ENCODE results near the gene ZNF331. TPM values are rescaled to one million over a fixed set of nuclear protein-coding genes. Genes with fewer than 3 reads are reported as not detected.

The ZNF331 gene
- total and polyA plus RNA-seq, 2 of the 8 experiments (the other 6 are each of a cell fraction or from before 2014, with no cell fraction given): 30.0 to 44.1 TPM

GRCh38 chr19:53537121-53537520, 824 bp upstream of the ZNF331 start:
- Histone ChIP-seq H3K4ac (replicated peaks; ENCODE audit: insufficient read length, low read depth, low read length) (no peak overlapping the region), H3K23me2 (ENCODE audit: low read depth, low read length) (peaks cover 6% of the 10 kb centered on the region; the same call in 1 of the 2 replicates), H2BK15ac (ENCODE audit: low read length) (no peak overlapping the region), H3K27me3 (replicated peaks in 1 of 4; ENCODE audit: control insufficient read depth in 3 of 4, extremely low read depth in 1 of 4, insufficient read depth in 3 of 4, low read length in 3 of 4) (no peaks in the 10 kb centered on the region), H3K14ac (ENCODE audit: insufficient read length) (no peak overlapping the region), H3K79me2 (ENCODE audit: control insufficient read depth in 1 of 2, insufficient read depth in 2 of 2, low read length in 2 of 2) (no peaks in the 10 kb centered on the region; a peak in 1 of 4 replicates), H4K20me1 (replicated peaks in 1 of 2; ENCODE audit: control insufficient read depth in 1 of 2, insufficient read depth in 2 of 2, low read length in 2 of 2) (peaks cover 2% of the 10 kb centered on the region in 2 experiments), H2AK5ac (ENCODE audit: low read depth, low read length) (no peak overlapping the region), H3K4me3 (ENCODE audit: extremely low read depth in 1 of 4, insufficient read depth in 2 of 4, low read depth in 3 of 4, low read length in 4 of 4) (peak overlapping the region; percentile 38 to 71 (median 67); a peak in 6 of 8 replicates), H3K23ac (ENCODE audit: insufficient read length) (no peak overlapping the region), H4K5ac (ENCODE audit: insufficient read length, low read depth, low read length) (no peak overlapping the region), H3K9me3 (ENCODE audit: insufficient read depth in 2 of 2, low read depth in 1 of 2, low read length in 1 of 2) (no peaks in the 10 kb centered on the region), H4K8ac (ENCODE audit: extremely low read depth, insufficient read depth, low read length) (no peak overlapping the region), H3K56ac (replicated peaks; ENCODE audit: insufficient read length, low read depth, low read length) (no peak overlapping the region), H3K18ac (ENCODE audit: extremely low read depth, low read length) (no peak overlapping the region), H3K79me1 (ENCODE audit: low read depth, low read length) (no peaks in the 10 kb centered on the region), H2BK20ac (ENCODE audit: low read length) (no peak overlapping the region), H3K27ac (ENCODE audit: low read depth, low read length) (no peak overlapping the region), H3K9ac (replicated peaks in 1 of 4; ENCODE audit: extremely low read depth in 1 of 4, low read depth in 3 of 4, low read length in 3 of 4) (no peak overlapping the region), H3K4me1 (replicated peaks in 1 of 4; ENCODE audit: control insufficient read depth in 3 of 4, insufficient read depth in 4 of 4, low read length in 3 of 4) (peaks cover 0 to 5% (median 0%) of the 10 kb centered on the region in 4 experiments; a peak in 2 of 7 replicates), H2BK5ac (ENCODE audit: low read depth, low read length) (no peak overlapping the region; the same call in 1 of the 2 replicates), H2BK120ac (replicated peaks; ENCODE audit: low read depth, low read length) (no peak overlapping the region), H4K91ac (replicated peaks; ENCODE audit: insufficient read length, low read length) (no peak overlapping the region), H3K36me3 (ENCODE audit: control insufficient read depth in 2 of 4, insufficient read depth in 4 of 4, low read length in 3 of 4) (peaks cover 5 to 14% (median 12%) of the 10 kb centered on the region in 4 experiments; a peak in 7 of 8 replicates), H2AFZ (ENCODE audit: low read length) (no peak overlapping the region), H3K4me2 (ENCODE audit: insufficient read depth in 1 of 2, low read depth in 2 of 2, low read length in 2 of 2) (peak overlapping the region; percentile 53 to 83), H2BK12ac (ENCODE audit: low read depth, low read length) (no peak overlapping the region)
- WGBS, 2 experiments (ENCODE audit: extremely low coverage in 1 of 2, insufficient coverage in 1 of 2, insufficient read length in 1 of 2, insufficient replicate concordance in 2 of 2, low coverage in 1 of 2, low lambda C conversion rate in 2 of 2, missing lambda C conversion rate in 1 of 2): 72% methylated on average over 11 of the region's 11 CpGs; no CpG with 5 or more reads in 1 of the 2 experiments
- FAIRE-seq (no peak), DNase-seq (ENCODE audit: low read depth in 1 of 2, low spot score in 2 of 2) (no peak)
- ChIA-PET CTCF (ENCODE audit: partially characterized antibody) (interaction anchor here (0.6 to 0.9 kb wide), 2 partner anchors 341 to 659 kb away, joined by 3 read pairs; no protein-coding TSS in a partner anchor), POLR2A (ENCODE audit: partially characterized antibody) (interaction anchor here (1.2 to 3.5 kb wide), 2 partner anchors 16 to 45 kb away, joined by 3 to 13 read pairs; no protein-coding TSS in a partner anchor)

Data from H1 (cell line).